Bronchial epithelial cell (primary cell): Measurements from ENCODE around the gene SIK3. TPM values are rescaled to one million over a fixed set of nuclear protein-coding genes. Genes with fewer than 3 reads are reported as not detected.
"Not testable (repeated sequence)": the region's sequence is repeated elsewhere in the genome, so short reads cannot be mapped to it uniquely, and the experiment has no call there.

Experiments used
- DNase-seq: peaks from one replicate; pipeline ENCODE4 v3.0.0-alpha.2; 2010; ENCODE audit warnings: low read depth
- FAIRE-seq: peaks from 2 replicates; lab custom pipeline; 2011; peaks lifted over from hg19 to GRCh38; lab: Jason Lieb, UNC
- H3K27me3 ChIP-seq: 2 replicates; pipeline ENCODE4 v1.5.1; 2011; ENCODE audit warnings: low read length; ENCODE audit not compliant: control insufficient read depth, insufficient read depth
- H3K36me3 ChIP-seq: 2 replicates; pipeline ENCODE4 v1.5.1; 2011; ENCODE audit warnings: low read length; ENCODE audit not compliant: control insufficient read depth, insufficient read depth
- H3K4me3 ChIP-seq: 2 replicates; pipeline ENCODE4 v1.5.1; 2011; ENCODE audit warnings: mild to moderate bottlenecking, low read depth, low read length, control low read depth
- total RNA-seq: library from RNA; depleted of rRNA; stranded (reverse); fragments of >200 nt; gene quantifications from 2 replicates; pipeline ENCODE4 v1.2.1, GENCODE V29; 2014
- TF ChIP-seq, protein P1 (sequence below): IDR thresholded peaks from 2 replicates; pipeline ENCODE4 v1.5.1; 2011; ENCODE audit warnings: mild to moderate bottlenecking, moderate library complexity, low read length, control low read depth, inconsistent platforms; ENCODE audit not compliant: insufficient read depth, severe bottlenecking

SIK3 gene
- total RNA-seq, 1 donor from 2014 or later = 6.8 TPM

DNA sequence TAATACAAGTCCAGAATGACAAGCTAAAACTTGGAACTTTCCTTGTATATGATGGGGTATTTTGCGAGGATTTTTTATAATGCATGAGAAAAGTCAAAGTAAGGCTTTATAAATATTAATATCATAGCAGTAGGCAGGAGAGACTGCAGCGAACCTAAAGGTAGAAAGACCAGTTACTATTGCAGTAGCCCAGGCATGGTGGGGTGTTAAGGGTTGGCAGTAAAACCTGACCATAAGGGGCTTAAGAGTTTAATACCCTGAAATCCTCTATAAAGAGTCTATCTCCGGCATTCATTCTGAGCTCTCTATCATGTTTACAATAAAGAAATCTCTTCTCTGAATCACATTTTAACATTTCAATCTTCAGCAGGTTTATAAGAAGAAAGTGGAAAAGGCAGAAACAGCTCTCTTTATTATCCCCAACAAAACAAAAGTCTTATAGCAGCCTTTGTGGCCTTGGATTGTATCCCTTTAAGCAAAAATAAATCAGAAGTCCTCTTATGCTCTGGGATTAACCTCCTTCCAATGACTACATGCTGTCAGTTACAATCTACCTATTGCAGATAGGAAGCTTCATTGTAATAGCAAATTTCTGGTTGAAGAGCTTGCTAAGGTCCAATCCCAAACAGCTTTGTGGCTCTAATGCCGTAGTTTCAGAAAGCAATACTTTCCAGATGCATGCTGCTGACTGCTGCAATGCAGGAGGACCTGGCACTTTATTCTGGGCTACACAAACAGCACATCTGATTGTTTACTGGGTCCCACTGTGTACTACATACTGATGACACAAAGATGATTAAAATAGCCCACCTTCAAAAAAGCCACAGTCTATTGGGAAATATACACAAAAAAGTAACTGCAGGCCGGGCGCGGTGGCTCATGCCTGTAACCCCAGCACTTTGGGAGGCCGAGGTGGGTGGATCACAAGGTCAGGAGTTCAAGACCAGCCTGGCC is 45.8 kb downstream of the SIK3 start:
- Histone ChIP-seq H3K4me3 (no peak overlapping the region), H3K36me3 (no peaks in the 10 kb centered on the region), H3K27me3 (no peaks in the 10 kb centered on the region)
- TF ChIP-seq, protein P1, sequence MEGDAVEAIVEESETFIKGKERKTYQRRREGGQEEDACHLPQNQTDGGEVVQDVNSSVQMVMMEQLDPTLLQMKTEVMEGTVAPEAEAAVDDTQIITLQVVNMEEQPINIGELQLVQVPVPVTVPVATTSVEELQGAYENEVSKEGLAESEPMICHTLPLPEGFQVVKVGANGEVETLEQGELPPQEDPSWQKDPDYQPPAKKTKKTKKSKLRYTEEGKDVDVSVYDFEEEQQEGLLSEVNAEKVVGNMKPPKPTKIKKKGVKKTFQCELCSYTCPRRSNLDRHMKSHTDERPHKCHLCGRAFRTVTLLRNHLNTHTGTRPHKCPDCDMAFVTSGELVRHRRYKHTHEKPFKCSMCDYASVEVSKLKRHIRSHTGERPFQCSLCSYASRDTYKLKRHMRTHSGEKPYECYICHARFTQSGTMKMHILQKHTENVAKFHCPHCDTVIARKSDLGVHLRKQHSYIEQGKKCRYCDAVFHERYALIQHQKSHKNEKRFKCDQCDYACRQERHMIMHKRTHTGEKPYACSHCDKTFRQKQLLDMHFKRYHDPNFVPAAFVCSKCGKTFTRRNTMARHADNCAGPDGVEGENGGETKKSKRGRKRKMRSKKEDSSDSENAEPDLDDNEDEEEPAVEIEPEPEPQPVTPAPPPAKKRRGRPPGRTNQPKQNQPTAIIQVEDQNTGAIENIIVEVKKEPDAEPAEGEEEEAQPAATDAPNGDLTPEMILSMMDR = no peak
- DNase-seq (no peak), FAIRE-seq (no peak)

DNA sequence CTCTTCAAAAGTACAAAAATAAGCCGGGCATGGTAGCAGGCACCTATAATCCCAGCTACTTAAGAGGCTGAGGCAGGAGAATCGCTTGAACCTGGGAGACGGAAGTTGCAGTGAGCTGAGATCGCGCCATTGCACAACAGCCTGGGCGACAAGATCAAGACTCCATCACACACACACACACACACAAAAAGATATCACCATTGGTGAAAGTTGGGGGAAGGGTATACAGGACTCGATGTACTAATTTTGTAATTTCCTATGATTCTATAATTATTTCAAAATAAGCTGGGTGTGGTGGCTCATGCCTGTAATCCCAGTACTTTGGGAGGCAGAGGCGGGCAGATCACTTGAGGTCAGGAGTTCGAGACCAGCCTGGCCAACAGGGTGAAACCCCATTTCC is 48.1 kb downstream of the SIK3 start:
- H3K4me3 ChIP-seq, H3K27me3 ChIP-seq, H3K36me3 ChIP-seq, FAIRE-seq, DNase-seq: not testable (repeated sequence)

DNA sequence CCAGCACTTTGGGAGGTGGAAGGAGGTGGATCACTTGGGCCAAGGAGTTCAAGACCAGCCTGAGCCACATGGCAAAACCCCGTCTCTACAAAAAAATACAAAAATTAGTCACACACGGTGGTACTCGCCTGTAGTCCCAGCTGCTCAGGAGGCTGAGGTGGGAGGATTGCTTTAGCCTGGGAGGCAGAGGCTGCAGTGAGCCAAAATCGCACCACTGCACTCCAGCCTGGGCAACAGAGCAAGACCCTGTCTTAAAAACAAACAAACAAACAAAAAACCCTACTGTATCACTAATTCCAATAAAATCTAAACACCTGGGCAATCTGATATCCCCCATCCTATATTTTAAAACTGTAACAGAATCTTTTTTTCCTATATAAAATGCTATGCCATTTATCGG is 51.6 kb downstream of the SIK3 start:
- FAIRE-seq, H3K4me3 ChIP-seq, H3K27me3 ChIP-seq, DNase-seq, H3K36me3 ChIP-seq: not testable (repeated sequence)

DNA sequence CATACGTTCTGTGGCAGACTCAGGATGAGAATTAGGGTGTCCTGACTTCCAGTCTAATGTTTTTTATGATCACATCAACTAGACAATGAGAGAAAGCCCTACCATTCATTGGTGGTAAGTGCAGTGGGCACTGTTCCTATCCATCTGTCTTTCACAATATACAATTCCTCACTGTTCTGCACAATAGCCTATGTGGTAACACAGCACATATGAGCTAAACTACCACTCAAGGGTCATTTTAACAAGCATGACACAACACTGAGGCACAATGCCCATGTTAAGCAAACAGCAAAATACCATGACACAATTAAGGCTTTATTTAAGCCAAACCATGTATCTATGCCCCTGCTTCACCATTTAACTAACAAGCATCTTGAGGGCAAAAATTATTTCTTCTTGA is 52.3 kb downstream of the SIK3 start:
- TF ChIP-seq, protein P1 = no peak
- H3K27me3 ChIP-seq = no peaks in the 10 kb centered on the region
- no peak overlapping the region for H3K4me3 ChIP-seq
- H3K36me3 ChIP-seq = no peaks in the 10 kb centered on the region
- FAIRE-seq (no peak), DNase-seq (peak; percentile 79)

DNA sequence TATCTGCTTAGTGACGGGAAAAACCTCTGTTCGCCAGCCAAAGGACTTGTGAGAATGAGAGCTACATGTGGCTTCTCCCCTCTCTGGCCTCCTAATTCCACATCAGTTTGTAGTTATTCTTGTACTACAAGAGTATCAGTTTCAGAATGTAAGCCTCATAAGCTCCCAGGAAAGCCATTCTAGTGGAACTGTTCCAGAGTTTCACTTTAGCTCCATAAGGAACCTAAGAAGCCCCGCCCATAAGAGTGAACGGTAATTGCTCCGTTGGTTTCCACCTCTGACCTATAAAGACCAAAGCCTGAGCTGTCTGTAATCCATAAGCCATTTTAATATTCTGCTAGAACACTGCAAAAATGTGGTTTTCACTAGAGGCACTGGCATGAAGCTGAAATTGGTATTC is 53.0 kb downstream of the SIK3 start:
- DNase-seq (peak; percentile 63), FAIRE-seq (no peak)
- Histone ChIP-seq H3K27me3 (no peaks in the 10 kb centered on the region), H3K36me3 (no peaks in the 10 kb centered on the region), H3K4me3 (no peak overlapping the region)
- TF ChIP-seq, protein P1 = no peak

DNA sequence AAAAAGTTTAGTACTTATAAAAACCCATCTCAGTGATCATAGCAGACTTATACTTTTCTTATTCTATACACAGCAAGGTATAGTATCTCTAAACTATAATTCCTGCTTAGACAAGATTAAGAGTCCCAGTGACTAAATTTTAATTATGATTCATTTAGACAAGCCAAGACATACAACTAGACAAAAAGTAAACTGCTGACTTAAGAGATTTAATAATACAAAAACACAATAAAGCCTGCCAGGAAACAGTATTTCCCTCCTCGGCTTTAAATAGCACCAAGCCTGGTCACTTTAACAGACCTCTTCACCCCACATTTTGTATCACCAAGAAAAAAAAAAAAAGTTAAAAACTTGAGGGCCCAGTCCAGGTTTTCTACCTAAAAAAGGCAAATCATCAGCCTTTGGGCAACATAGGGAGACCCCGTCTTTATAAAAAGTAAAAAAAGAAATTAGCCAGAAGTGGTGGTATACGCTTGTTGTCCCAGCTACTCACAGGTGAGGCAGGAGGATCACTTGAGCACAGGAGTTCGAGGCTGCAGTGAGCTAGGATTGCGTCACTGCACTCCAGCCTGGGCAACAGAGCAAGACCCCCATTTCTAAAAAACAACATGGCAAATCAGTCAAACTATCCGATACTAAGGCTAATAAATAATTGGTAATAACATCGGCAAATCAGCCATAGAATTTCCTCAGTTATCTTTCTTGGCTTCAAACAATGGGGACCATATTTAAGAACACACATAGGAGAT is 53.8 kb downstream of the SIK3 start:
- FAIRE-seq = no peak
- DNase-seq = peak; percentile 86
- TF ChIP-seq, protein P1 = no peak
- H3K36me3 ChIP-seq = no peaks in the 10 kb centered on the region
- no peak overlapping the region for H3K4me3 ChIP-seq
- no peaks in the 10 kb centered on the region for H3K27me3 ChIP-seq
